Duodenal mucosa (tissue), 2 donors: ENCODE data around the gene CIZ1.

Experiments
- H3K27ac ChIP-seq: one replicate; pipeline ENCODE4 v1.7.0; 2013; ENCODE audit warnings: low read depth, low read length
- H3K27me3 ChIP-seq, 2 donors: one replicate each; pipeline ENCODE4 v1.7.0; 2013; ENCODE audit warnings: low read length in 2 of 2, control low read depth in 1 of 2; ENCODE audit not compliant: insufficient read depth in 2 of 2, control insufficient read depth in 1 of 2
- H3K36me3 ChIP-seq, 2 donors: one replicate each; pipeline ENCODE4 v1.7.0; 2013; ENCODE audit warnings: low read length in 2 of 2, control low read depth in 1 of 2; ENCODE audit not compliant: insufficient read depth in 2 of 2, control insufficient read depth in 1 of 2
- H3K4me1 ChIP-seq, 2 donors: one replicate each; pipeline ENCODE4 v1.7.0; 2013; ENCODE audit warnings: low read length in 2 of 2, control low read depth in 1 of 2; ENCODE audit not compliant: insufficient read depth in 2 of 2, control insufficient read depth in 1 of 2
- H3K4me3 ChIP-seq, 2 donors: one replicate each; pipeline ENCODE4 v1.7.0; 2013; ENCODE audit warnings: low read length in 2 of 2, low read depth in 1 of 2
- H3K9ac ChIP-seq, 2 donors: one replicate each; pipeline ENCODE4 v1.7.0; 2013; ENCODE audit warnings: low read length in 2 of 2, low read depth in 1 of 2
- H3K9me3 ChIP-seq, 2 donors: one replicate each; pipeline ENCODE4 v1.7.0; 2013; ENCODE audit warnings: low read length in 2 of 2, control low read depth in 1 of 2; ENCODE audit not compliant: control insufficient read depth in 1 of 2

CIZ1 gene

DNA sequence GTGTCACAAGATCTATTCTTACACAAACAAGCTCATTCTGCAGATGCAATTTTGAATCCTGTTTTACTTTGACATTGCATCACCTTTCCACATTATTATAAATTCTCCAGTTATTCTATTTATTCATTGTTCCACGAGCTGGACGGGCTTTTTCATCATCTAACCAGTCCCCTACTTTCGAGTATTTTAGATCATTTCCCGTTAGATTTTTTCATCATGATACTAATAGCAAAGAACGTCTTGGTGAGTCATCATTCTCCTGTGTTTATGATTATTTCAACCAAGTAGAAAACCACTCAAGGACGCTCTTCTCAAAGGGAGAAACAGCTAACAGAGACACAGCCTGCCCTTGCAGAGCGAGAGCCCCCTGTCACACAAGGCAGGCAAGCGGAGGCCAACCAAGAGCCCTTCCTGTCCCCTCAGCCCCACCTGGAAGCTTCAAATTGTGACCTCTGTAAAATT lies 16.2 kb downstream of the CIZ1 start:
- Histone ChIP-seq H3K27ac (no peak overlapping the region), H3K9me3 (no peaks in the 10 kb centered on the region), H3K9ac (no peak overlapping the region), H3K36me3 (peaks cover 38 to 66% of the 10 kb centered on the region in 2 donors), H3K4me1 (no peaks in the 10 kb centered on the region), H3K27me3 (no peaks in the 10 kb centered on the region), H3K4me3 (no peak overlapping the region)

DNA sequence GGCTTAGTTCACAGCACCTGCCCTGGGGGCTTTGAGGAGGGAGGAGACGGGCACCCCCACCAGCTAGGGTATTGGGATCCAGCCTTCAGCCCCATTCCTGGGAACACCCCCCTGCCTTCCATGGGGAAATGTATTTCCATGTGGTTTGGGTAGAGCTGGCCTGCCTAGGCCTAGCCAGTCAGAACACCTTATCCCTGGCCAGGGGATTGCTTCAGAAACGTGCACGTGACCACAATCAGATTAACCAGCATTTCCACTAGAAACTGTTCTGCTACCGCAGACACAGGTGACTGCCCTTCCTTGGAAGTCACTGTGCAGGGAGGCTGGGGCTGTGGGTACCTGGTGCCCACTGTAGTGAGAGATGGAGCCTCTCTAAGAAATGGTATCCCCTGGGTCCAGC lies 17.3 kb downstream of the CIZ1 start:
- no peak overlapping the region for H3K4me3 ChIP-seq
- H3K4me1 ChIP-seq: no peaks in the 10 kb centered on the region
- no peak overlapping the region for H3K27ac ChIP-seq
- no peak overlapping the region for H3K9ac ChIP-seq
- no peaks in the 10 kb centered on the region for H3K9me3 ChIP-seq
- H3K36me3 ChIP-seq: peaks cover 39 to 67% of the 10 kb centered on the region in 2 donors
- no peaks in the 10 kb centered on the region for H3K27me3 ChIP-seq

GRCh38 chr9:128169925-128170324 lies 21.4 kb downstream of the CIZ1 start:
- H3K4me1 ChIP-seq: no peaks in the 10 kb centered on the region
- no peaks in the 10 kb centered on the region for H3K9me3 ChIP-seq
- no peaks in the 10 kb centered on the region for H3K27me3 ChIP-seq
- H3K27ac ChIP-seq: no peak overlapping the region
- H3K4me3 ChIP-seq: no peak overlapping the region
- H3K9ac ChIP-seq: no peak overlapping the region
- peaks cover 31 to 59% of the 10 kb centered on the region in 2 donors for H3K36me3 ChIP-seq

- peaks cover 31 to 60% of the 10 kb centered on the region in 2 donors for H3K36me3 ChIP-seq
- H3K9ac ChIP-seq: no peak overlapping the region
- no peaks in the 10 kb centered on the region for H3K4me1 ChIP-seq
- no peak overlapping the region for H3K4me3 ChIP-seq
- no peak overlapping the region for H3K27ac ChIP-seq
- no peaks in the 10 kb centered on the region for H3K9me3 ChIP-seq
- no peaks in the 10 kb centered on the region for H3K27me3 ChIP-seq
These were observed 21.9 kb downstream of the CIZ1 start for GRCh38 chr9:128169492-128169891.

GRCh38 chr9:128168731-128169308 lies 22.6 kb downstream of the CIZ1 start:
- Histone ChIP-seq H3K9ac (no peak overlapping the region), H3K36me3 (peaks cover 26 to 62% of the 10 kb centered on the region in 2 donors), H3K4me1 (no peaks in the 10 kb centered on the region), H3K4me3 (no peak overlapping the region), H3K9me3 (no peaks in the 10 kb centered on the region), H3K27ac (no peak overlapping the region), H3K27me3 (no peaks in the 10 kb centered on the region)

DNA sequence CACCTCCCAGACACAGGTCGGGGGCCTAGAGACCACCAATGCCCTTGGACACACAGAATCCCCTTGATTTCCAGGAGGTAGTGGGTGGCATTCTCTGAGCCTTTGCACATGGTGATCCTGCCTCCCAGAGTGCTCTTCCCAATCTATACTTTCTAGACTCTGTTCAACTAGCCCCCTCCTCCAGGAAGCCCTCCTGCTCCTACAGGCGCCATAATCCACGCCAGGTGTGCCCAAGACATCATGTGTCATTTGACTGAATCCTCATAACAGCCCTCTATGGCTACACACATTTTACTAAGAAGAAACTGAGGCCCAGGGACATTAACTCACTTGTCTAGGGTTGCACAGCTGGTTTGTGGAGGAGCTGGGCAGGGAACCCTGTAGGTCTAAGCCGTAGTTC lies 24.2 kb downstream of the CIZ1 start:
- Histone ChIP-seq H3K4me3 (no peak overlapping the region), H3K36me3 (peaks cover 26 to 75% of the 10 kb centered on the region in 2 donors), H3K9ac (no peak overlapping the region)

DNA sequence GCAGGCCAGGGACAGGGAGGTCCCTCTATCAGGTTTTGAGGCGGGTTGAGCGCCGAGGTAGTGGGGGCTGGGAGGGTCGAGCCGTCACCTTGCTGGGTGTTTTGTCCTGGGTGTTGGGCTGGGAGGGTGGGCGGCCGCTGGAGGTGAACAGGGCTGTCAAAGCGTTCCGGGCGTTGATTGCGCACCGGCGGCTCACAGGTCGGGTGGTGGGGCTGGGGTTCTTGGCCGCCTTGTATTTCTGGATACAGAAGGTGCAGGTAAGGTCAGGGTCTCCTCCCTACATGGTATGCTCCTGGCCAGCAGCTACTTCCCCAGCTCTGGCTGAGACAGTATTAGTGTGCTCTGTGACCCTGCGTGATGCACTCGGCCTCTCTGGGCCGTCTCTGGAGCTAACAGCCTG lies 25.2 kb downstream of the CIZ1 start:
- Histone ChIP-seq H3K4me1 (peaks cover 2 to 4% of the 10 kb centered on the region in 2 donors), H3K36me3 (peaks cover 26 to 75% of the 10 kb centered on the region in 2 donors), H3K9me3 (no peaks in the 10 kb centered on the region), H3K27me3 (no peaks in the 10 kb centered on the region), H3K9ac (no peak overlapping the region), H3K27ac (no peak overlapping the region), H3K4me3 (no peak overlapping the region)

More for the DNA sequence above, 24.2 kb downstream of the CIZ1 start:
- Histone ChIP-seq H3K9me3 (no peaks in the 10 kb centered on the region), H3K27me3 (no peaks in the 10 kb centered on the region), H3K27ac (no peak overlapping the region), H3K4me1 (no peaks in the 10 kb centered on the region)

GRCh38 chr9:128164307-128164885 lies 27.0 kb downstream of the CIZ1 start:
- peaks cover 12 to 14% of the 10 kb centered on the region in 2 donors for H3K4me1 ChIP-seq
- no peak overlapping the region for H3K4me3 ChIP-seq
- H3K9ac ChIP-seq: no peak overlapping the region
- no peaks in the 10 kb centered on the region for H3K27me3 ChIP-seq
- H3K27ac ChIP-seq: no peak overlapping the region
- peaks cover 20 to 58% of the 10 kb centered on the region in 2 donors for H3K36me3 ChIP-seq
- no peaks in the 10 kb centered on the region for H3K9me3 ChIP-seq

DNA sequence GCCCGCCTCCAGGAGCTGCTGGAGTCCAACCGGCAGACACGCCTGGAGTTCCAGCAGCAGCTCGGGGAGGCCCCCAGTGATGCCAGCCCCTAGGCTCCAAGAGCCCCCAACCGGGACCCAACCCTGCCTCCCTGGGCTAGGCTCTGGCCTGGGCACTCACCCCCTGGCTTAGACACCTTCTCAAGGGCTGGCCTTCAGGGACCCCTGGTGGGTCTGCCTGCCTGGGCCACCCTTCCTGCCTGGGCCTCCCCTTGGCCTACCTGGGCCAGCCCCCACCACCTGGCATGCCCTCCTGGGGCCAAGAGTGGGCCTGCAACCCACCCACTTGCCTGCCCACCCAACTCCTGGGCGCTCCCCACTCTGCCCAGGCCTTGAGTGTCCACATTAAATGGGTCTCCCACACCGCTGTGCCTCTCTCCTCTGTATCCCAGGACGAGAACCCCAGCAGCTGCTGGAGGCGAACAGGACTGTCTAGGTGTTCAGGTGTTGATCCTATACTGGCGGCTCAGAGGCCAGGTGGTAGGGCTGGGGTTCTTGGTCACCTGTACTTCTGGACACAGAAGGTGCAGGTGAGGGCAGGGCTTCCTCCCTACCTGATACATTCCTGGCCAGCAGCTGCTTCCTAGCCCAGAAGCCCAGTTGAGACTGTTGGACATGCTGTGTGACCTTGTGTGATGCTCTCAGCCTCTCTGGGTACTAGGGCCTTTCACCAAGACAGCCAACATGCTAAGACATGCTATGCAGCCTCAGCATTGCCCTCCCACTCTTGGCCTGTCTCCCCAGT lies 27.7 kb downstream of the CIZ1 start:
- no peaks in the 10 kb centered on the region for H3K27me3 ChIP-seq
- H3K36me3 ChIP-seq: peaks cover 16 to 52% of the 10 kb centered on the region in 2 donors
- no peaks in the 10 kb centered on the region for H3K9me3 ChIP-seq
- no peak overlapping the region for H3K4me3 ChIP-seq
- no peak overlapping the region for H3K9ac ChIP-seq
- no peak overlapping the region for H3K27ac ChIP-seq
- peaks cover 14 to 16% of the 10 kb centered on the region in 2 donors for H3K4me1 ChIP-seq

DNA sequence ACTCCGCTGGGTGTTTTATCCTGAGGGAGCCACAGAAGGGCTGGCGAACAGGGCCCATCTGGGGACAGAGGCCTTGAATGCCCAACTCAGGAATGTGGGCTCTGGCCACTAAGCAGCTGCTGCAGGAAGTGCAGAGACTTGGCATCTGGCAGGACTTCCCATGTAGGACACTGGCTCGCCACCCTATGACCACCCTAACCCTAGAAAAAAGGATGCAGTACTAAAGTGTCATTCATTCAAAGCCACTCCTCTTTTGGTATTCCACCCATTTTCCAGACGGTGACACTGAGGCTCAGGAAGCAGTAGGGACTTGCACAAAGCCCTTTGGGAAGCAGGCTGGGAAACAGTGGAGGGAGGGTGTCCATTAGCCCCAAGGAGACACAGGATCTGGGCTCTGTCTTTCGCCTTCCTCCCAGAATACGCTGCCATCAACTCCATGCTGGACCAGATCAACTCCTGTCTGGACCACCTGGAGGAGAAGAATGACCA lies 28.3 kb downstream of the CIZ1 start:
- H3K27ac ChIP-seq: no peak overlapping the region
- H3K9me3 ChIP-seq: no peaks in the 10 kb centered on the region
- H3K27me3 ChIP-seq: no peaks in the 10 kb centered on the region
- H3K4me1 ChIP-seq: peaks cover 14 to 16% of the 10 kb centered on the region in 2 donors
- H3K9ac ChIP-seq: no peak overlapping the region
- H3K4me3 ChIP-seq: no peak overlapping the region
- H3K36me3 ChIP-seq: peaks cover 16 to 46% of the 10 kb centered on the region in 2 donors
